ENCODE data around the gene RPS6KA2. TPM values are rescaled to one million over a fixed set of nuclear protein-coding genes. Genes with fewer than 3 reads are reported as not detected.

The RPS6KA2 gene
- total and polyA plus RNA-seq, 2 experiments from 2014 or later, result 19.3 to 24.0 TPM

DNA sequence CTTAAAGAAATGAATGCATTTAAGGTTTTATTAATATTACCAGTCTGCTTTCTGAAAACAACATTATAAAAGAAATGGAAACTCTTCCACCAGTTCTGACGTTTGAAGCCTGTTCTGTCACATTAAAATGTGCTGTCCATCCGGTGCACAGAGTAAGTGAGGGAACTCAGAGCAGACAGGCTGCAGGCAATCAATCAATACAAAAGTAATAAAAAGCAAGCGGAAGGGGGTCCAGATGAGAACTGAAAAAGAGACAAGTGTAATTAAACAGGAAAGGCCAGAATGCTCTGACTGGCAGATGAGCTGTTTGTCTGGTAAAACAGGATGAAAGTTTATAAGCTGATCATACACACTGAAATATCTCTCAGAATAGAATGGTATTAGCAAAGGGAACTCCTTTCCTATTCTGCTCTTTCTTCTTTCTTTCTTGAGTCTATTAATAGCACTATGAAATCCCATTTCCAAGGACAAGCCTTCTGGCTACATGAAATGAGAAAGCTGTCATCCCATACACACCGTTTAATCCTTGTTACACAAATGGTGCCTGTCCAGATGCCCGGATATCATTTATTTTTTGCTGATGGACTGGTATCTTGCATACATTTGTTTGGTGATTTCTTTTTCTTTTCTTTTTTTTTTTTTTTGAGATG is 134.8 kb downstream of the RPS6KA2 start:
- Histone ChIP-seq H3K4me3 (no peak overlapping the region), H3K9me3 (ENCODE audit: low read depth) (no peaks in the 10 kb centered on the region), H3K27ac (no peak overlapping the region), H3K27me3 (no peaks in the 10 kb centered on the region), H3K36me3 (no peaks in the 10 kb centered on the region), H3K4me1 (ENCODE audit: low read depth) (peaks cover 6% of the 10 kb centered on the region)
- TF ChIP-seq, protein P1, sequence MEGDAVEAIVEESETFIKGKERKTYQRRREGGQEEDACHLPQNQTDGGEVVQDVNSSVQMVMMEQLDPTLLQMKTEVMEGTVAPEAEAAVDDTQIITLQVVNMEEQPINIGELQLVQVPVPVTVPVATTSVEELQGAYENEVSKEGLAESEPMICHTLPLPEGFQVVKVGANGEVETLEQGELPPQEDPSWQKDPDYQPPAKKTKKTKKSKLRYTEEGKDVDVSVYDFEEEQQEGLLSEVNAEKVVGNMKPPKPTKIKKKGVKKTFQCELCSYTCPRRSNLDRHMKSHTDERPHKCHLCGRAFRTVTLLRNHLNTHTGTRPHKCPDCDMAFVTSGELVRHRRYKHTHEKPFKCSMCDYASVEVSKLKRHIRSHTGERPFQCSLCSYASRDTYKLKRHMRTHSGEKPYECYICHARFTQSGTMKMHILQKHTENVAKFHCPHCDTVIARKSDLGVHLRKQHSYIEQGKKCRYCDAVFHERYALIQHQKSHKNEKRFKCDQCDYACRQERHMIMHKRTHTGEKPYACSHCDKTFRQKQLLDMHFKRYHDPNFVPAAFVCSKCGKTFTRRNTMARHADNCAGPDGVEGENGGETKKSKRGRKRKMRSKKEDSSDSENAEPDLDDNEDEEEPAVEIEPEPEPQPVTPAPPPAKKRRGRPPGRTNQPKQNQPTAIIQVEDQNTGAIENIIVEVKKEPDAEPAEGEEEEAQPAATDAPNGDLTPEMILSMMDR (IDR thresholded peaks at IDR 0.05; ENCODE audit: low read depth, low read length), result no peak
- DNase-seq (ENCODE audit: low read depth in 1 of 2, low spot score in 1 of 2), result no peak

DNA sequence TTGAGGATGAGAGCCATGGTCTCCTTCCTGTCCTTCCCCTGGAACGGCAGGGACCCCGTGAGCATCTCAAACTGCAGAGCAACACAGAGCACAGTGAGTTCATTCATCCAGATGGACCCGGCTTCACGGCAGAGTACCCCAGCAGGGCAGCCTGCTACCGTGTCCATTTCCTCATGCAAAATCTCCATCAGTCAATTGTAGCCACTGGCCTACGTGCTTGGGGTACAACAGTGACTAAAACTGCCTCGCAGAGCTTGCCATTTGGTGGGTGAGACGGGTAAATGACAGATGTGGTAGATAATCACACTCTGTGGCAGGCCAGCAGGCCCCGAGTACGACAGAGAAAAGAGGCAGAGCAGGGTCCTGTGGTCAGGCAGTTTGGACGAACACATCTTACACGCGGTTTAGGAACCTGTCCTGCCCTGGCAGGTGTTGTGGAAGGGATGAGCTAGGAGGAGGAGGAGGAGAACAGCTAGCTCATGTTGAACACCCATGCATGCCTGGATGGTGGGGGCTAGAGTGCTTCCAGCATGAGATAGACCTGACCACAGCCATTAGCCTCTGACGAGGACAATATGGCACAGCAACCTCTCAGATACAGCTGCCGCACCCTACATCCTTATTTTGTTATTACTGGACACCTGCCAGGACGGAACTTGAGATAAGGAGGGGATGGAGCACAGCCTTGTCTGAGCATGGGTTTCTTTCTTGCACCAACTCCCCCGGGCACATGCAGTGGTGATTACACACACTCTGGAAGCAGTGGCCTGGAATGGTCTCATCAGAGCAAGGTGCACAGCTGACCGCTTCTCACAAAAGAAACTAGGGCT is 136.2 kb downstream of the RPS6KA2 start:
- peak in 1 of 2 donors; percentile 80 for DNase-seq (ENCODE audit: low read depth in 1 of 2, low spot score in 1 of 2)

DNA sequence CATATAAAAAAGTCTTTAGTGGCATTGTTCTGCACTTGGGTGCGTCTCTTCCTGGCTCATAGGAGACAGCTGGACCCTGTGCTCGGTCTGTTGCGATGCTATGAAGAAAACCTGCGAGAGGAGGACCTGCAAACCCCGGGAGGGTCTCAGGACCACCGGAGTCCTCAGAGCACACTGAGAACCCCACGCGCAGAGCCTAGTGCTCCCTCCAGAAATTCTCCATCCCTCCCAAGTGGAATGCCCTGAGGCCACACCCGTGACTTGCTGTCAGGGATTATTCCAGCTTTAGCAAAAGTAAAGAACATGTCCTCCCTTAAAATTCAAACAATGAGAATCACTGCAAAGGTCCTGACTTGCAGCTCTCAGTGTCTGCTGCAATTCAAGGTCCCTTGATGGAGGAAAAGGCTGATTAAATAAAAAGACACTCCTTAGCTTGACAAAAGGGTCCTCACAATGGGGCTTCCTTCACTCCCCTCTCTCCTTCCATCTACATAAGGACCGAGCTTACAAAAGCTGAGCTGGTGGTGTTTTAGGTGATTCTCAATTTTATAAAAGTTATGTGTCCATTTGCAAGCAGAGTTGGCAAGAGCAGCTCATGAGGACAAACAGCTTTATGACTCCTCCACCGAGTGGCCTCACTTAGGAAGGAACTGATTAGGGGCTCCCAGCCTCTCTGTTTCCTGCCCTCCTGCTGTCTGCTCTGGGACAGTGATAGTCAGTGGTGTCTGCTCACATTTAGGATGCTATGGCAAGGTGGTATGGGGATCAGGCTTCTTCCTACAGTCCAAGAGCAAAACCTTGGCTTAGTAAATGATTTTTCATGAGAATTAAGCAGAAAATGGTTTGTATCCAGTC is 137.5 kb downstream of the RPS6KA2 start:
- no peaks in the 10 kb centered on the region for H3K36me3 ChIP-seq
- no peak for DNase-seq (ENCODE audit: low read depth in 1 of 2, low spot score in 1 of 2)
- H3K27ac ChIP-seq, result no peak overlapping the region
- peaks cover 6% of the 10 kb centered on the region for H3K4me1 ChIP-seq (ENCODE audit: low read depth)
- TF ChIP-seq, protein P1 (IDR thresholded peaks at IDR 0.05; ENCODE audit: low read depth, low read length), result no peak
- no peak overlapping the region for H3K4me3 ChIP-seq
- no peaks in the 10 kb centered on the region for H3K9me3 ChIP-seq (ENCODE audit: low read depth)
- H3K27me3 ChIP-seq, result no peaks in the 10 kb centered on the region

More for the DNA sequence above, 136.2 kb downstream of the RPS6KA2 start:
- TF ChIP-seq, protein P1 (IDR thresholded peaks at IDR 0.05; ENCODE audit: low read depth, low read length), result no peak
- Histone ChIP-seq H3K27ac (no peak overlapping the region), H3K9me3 (ENCODE audit: low read depth) (no peaks in the 10 kb centered on the region), H3K4me3 (no peak overlapping the region), H3K27me3 (no peaks in the 10 kb centered on the region), H3K36me3 (no peaks in the 10 kb centered on the region), H3K4me1 (ENCODE audit: low read depth) (peaks cover 6% of the 10 kb centered on the region)

DNA sequence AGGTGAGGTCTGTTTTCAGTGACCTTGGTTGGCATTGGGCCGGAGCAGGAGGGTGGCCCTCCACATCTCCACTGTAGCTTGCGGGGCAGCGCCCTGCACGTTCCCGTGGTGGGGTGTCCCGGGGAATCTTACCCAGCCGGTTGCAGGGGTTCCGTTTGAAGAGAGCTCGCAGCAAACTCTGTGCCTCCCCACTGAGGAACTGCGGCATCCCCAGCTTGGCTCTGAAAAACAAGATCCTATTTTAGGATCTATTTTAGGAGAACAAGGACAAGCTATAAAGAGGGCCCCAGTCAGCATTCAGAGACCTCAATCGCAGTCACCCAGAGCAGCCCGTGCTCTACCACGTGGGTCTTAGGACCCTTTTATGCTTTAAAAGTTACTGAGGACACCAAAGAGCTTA is 138.3 kb downstream of the RPS6KA2 start:
- H3K27ac ChIP-seq, result no peak overlapping the region
- TF ChIP-seq, protein P1 (IDR thresholded peaks at IDR 0.05; ENCODE audit: low read depth, low read length), result no peak
- no peaks in the 10 kb centered on the region for H3K36me3 ChIP-seq
- H3K4me1 ChIP-seq (ENCODE audit: low read depth), result peaks cover 6% of the 10 kb centered on the region
- H3K27me3 ChIP-seq, result no peaks in the 10 kb centered on the region
- no peak for DNase-seq (ENCODE audit: low read depth in 1 of 2, low spot score in 1 of 2)
- no peaks in the 10 kb centered on the region for H3K9me3 ChIP-seq (ENCODE audit: low read depth)
- no peak overlapping the region for H3K4me3 ChIP-seq

DNA sequence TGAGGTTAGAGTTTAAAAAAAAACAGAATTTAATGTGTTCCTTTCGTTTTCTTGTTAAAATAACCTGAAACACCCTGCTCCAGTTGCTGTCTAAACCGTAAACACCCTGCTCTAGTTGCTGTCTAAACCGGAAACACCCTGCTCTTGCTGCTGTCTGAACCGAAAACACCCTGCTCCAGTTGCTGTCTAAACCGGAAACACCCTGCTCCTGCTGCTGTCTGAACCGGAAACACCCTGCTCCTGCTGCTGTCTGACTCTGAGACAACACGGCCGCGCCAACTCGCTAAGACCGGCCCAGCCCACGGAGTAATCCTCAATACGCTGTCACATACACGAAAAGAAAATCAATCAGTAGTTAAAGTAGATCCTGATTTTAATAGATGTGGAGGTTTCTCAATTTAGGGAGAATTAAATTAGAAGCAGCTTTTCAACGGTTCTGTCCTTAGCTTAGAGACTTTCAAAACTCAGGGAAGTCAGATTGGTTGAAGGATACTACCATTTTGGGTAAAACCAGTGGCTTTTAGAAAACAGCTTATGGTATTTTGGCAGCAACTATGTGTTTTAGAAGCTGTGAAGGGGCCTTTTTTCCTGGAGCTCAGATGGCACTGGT is 138.9 kb downstream of the RPS6KA2 start:
- no peaks in the 10 kb centered on the region for H3K27me3 ChIP-seq
- H3K4me1 ChIP-seq (ENCODE audit: low read depth), result peaks cover 6% of the 10 kb centered on the region
- H3K4me3 ChIP-seq, result no peak overlapping the region
- H3K27ac ChIP-seq, result peak overlapping the region; percentile 10
- no peaks in the 10 kb centered on the region for H3K36me3 ChIP-seq
- peak in 1 of 2 donors; percentile 72 for DNase-seq (ENCODE audit: low read depth in 1 of 2, low spot score in 1 of 2)
- no peaks in the 10 kb centered on the region for H3K9me3 ChIP-seq (ENCODE audit: low read depth)
- TF ChIP-seq, protein P1 (IDR thresholded peaks at IDR 0.05; ENCODE audit: low read depth, low read length), result no peak
